Measurements from ENCODE around the gene SURF4.

The SURF4 gene

GRCh38 chr9:133353548-133353947 lies 22.3 kb downstream of the SURF4 start:
- DNase-seq (ENCODE audit: low read depth in 3 of 3, low spot score in 1 of 3) = no peak

GRCh38 chr9:133352635-133353340 lies 23.1 kb downstream of the SURF4 start:
- no peak for DNase-seq (ENCODE audit: low read depth in 3 of 3, low spot score in 1 of 3)

- DNase-seq (ENCODE audit: low read depth in 3 of 3, low spot score in 1 of 3) = no peak
Measured at GRCh38 chr9:133351908-133352634, 23.8 kb downstream of the SURF4 start.

GRCh38 chr9:133351526-133351907 lies 24.3 kb downstream of the SURF4 start:
- DNase-seq (ENCODE audit: low read depth in 3 of 3, low spot score in 1 of 3) = no peak

GRCh38 chr9:133349965-133350616 lies 25.8 kb downstream of the SURF4 start:
- no peak for DNase-seq (ENCODE audit: low read depth in 3 of 3, low spot score in 1 of 3)

GRCh38 chr9:133348718-133349573 lies 26.9 kb downstream of the SURF4 start:
- DNase-seq (ENCODE audit: low read depth in 3 of 3, low spot score in 1 of 3) = no peak

- peak; percentile 80 to 82 (median 82) for DNase-seq (ENCODE audit: low read depth in 3 of 3, low spot score in 1 of 3)
Measured at GRCh38 chr9:133347985-133348717, 27.7 kb downstream of the SURF4 start, which contains the start of the genes MED22 and RPL7A. MED22 (minus strand) TSS chr9:133348131; CDS start chr9:133346662, 1,469 bp downstream. RPL7A (plus strand) TSS chr9:133348218; CDS start chr9:133348244, 26 bp downstream.

- no peak for DNase-seq (ENCODE audit: low read depth in 3 of 3, low spot score in 1 of 3)
Measured at GRCh38 chr9:133347515-133347984, 28.3 kb downstream of the SURF4 start.

GRCh38 chr9:133346021-133346785 lies 29.7 kb downstream of the SURF4 start:
- DNase-seq (ENCODE audit: low read depth in 3 of 3, low spot score in 1 of 3) = no peak

GRCh38 chr9:133345596-133345995 lies 30.3 kb downstream of the SURF4 start:
- no peak for DNase-seq (ENCODE audit: low read depth in 3 of 3, low spot score in 1 of 3)

- DNase-seq (ENCODE audit: low read depth in 3 of 3, low spot score in 1 of 3) = no peak
Measured at GRCh38 chr9:133344979-133345378, 30.9 kb downstream of the SURF4 start.

GRCh38 chr9:133344071-133344470 lies 31.8 kb downstream of the SURF4 start:
- DNase-seq (ENCODE audit: low read depth in 3 of 3, low spot score in 1 of 3) = no peak

- DNase-seq (ENCODE audit: low read depth in 3 of 3, low spot score in 1 of 3) = no peak
Measured at GRCh38 chr9:133342570-133342969, 33.3 kb downstream of the SURF4 start.

- DNase-seq (ENCODE audit: low read depth in 3 of 3, low spot score in 1 of 3) = no peak
Measured at GRCh38 chr9:133342069-133342406, 33.8 kb downstream of the SURF4 start.

GRCh38 chr9:133341369-133342068 lies 34.3 kb downstream of the SURF4 start:
- DNase-seq (ENCODE audit: low read depth in 3 of 3, low spot score in 1 of 3) = no peak

GRCh38 chr9:133340916-133341315 lies 34.9 kb downstream of the SURF4 start:
- no peak for DNase-seq (ENCODE audit: low read depth in 3 of 3, low spot score in 1 of 3)

- DNase-seq (ENCODE audit: low read depth in 3 of 3, low spot score in 1 of 3) = no peak
Measured at GRCh38 chr9:133340256-133340655, 35.6 kb downstream of the SURF4 start.

GRCh38 chr9:133339641-133340040 lies 36.2 kb downstream of the SURF4 start:
- DNase-seq (ENCODE audit: low read depth in 3 of 3, low spot score in 1 of 3) = no peak
